HS-27A (cell line): ENCODE data around the gene CELF4.

Experiments
- DNase-seq: peaks from one replicate; pipeline ENCODE4 v3.0.0-alpha.2; 2012; ENCODE audit warnings: low read depth, missing footprints

Gene CELF4

DNA sequence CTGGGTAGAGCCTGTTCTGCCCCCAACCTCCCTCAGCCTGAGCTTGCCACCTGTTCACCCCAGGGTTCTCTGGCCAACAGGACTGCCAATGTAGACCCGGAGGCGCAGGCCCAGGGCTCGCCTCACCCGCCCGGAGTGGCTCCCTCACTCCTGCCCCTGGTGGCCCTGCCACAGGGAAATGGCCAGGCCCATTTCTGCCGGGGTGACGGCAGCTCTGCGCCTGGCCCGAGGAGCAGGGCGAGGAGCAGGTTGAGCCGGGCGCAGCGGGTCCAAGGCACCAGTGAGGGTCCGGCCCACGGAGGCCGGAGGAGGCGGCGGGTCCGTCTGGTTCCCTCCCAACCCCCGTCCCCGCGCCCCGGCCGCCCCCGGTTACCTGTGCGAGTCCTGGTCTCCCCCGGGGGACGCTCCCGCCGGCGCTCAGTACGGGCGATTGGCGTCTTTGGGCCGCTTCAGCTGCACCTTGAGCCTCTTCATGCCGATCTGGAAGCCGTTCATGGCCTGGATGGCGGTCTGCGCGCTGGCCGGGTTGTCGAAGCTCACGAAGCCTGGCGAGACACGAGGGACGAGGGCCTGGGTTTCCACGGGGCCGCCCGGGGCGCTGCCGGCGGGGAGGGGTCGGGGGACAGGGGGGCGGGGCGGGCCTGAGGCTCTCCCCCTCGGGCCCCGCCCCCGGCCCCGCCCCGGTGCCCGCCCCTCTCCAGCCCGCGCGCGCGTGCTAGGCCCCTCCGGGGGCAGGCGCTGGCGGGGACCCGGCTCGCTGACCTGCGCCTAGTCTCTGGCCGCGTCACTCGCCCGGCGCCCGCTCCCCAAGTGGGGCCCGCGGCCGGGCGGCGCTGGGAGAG is 312.0 kb downstream of the CELF4 start:
- DNase-seq: no peak

DNA sequence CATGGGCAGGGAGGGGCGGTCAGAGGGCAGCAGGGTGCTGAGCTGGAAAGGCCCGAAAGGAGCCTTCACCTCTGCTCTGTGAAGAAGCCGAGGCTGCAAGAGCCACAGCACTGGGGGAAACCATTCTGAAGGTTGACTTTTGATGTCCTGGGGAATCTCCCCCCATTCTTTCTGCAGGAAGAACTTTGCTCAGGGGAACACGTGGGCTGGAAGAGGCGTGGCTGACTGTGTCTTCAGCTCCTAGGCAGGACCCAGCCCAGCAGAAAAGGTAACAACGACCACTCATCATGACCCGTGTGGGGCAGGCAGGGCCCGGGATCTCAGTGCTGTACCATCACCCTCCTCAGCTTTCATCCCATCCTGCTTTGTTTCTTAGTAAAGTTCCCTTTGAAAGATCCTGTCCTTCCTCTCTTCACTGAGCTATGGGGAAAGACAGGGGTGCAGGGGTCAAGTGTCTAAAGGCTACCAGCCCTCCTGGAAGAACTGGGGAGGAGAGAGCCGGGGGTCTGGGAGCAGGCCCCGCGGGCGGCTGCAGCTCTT is 312.7 kb downstream of the CELF4 start:
- DNase-seq: no peak

DNA sequence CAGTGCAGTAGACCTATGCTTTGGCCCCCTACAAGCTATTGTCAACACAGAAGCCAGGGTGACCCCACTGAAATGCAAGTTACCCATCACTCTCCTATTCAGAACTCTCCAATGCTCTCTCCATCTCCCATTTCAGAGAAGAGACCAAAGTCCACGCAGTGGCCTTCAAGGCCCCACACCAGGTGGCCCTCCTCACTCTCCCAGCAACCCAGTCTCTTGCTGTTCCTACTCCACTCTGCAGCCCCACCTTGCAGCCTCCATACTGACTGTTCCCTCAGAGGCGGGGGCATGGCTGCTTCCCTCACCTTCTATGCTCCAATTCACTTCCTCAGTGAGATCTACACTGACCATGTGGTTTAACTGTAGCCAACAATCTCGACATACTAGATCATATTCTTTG is 313.3 kb downstream of the CELF4 start:
- no peak for DNase-seq

DNA sequence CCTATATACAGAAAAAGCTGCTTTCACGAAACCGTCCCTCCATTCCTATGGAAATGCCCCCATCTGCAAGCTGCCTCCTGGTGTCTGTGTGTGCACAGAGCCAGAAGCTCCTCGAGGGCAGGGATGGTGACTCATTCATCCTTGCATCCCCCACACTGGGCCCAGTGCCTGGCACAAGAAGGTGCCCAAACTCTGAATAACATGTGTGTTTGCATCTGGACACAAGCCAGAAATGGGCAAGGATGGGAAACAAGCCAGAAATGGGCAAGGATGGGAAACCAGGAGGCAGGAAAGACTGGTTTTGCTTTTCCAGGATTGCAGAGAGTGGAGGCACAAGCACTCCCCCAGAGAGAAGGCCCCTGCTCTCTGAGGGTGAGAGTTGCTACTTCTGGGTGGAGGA is 313.9 kb downstream of the CELF4 start:
- no peak for DNase-seq

DNA sequence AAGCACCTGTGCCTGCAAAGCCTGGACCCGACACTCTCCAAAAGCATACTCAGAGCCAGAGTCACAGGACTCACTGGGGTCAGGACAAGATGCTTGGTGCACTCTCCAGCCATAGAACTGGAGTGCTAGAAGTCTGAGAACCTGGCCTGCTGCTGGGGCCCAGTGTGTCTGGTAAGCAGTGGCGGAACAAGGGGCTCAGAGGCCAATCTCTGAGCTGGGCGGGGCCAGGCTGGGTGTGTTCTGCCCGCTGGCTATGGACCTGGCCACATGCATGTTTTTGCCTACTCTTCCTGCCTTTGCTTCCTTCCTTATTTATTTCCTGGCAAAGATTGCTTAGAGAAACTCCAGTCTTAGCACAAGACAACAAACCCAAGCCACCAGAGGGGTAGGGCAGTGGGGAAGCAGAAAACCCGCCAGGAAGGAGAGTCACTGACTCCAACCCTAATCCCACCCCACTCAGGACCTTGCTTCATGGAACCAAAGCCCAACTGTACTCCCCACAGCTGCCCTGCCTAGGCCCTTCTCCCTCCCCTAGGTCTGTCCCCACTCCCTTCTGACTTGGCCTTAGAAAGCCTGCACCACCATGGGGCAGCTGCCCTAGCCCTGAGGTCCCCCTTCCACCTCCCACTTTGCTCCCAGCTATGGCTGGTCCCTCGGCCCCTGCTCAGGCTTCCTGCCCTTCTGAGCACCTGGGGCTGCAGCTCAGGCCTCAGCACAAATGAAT is 315.5 kb downstream of the CELF4 start:
- DNase-seq: no peak

DNA sequence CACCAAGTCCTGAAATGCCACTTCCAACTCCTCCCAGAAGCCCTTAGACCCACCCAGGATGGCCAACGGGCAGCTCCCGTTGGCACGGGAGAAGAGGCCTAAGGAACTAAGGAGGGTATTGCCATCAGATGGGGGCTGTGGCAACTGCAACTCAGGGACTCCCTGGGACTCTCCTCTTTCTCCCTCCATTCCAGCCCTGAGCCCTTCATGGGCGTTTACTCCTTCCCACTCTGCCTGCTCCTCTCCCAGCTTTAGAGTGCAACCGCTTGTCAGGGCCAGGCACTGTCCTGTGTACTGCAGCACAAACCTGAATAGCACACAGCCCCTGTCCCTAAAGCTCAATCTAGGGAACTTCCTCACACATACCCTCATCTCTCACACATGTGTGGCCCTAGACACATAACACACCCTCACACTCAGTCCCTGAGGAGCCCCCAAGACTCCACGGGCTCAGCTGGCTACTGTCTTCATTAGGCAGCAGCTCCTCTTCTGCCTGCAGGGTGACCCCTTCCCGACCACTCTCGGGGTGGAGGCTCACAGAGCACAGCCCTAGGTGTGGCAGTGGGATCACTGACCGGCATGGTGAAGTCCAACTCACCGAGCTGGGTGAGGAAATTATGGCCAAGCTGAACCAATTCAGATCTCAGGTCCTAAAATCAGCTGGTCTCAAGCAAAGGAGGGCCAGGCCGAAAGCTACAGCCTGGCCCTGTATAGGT is 316.3 kb downstream of the CELF4 start:
- DNase-seq: no peak

DNA sequence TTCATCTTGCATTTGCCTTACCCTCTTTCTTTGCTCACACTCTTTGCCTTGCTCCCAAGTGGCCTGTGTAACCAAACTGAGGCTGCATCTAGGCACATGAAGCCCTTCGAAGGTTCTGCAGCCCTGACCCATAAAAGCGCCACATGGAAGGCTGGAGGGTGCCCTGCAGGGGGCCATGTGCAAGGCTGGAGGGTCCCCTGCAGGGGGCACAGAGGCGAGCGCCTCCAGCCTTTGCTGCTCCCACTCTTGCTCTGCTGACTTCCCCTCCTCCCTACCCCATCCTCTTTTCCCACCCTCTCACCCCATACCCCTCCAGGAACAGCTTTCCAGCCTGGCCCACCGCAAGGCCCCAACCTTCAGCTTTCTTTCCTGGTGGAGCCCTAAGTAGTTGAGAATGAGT is 317.3 kb downstream of the CELF4 start:
- no peak for DNase-seq

DNA sequence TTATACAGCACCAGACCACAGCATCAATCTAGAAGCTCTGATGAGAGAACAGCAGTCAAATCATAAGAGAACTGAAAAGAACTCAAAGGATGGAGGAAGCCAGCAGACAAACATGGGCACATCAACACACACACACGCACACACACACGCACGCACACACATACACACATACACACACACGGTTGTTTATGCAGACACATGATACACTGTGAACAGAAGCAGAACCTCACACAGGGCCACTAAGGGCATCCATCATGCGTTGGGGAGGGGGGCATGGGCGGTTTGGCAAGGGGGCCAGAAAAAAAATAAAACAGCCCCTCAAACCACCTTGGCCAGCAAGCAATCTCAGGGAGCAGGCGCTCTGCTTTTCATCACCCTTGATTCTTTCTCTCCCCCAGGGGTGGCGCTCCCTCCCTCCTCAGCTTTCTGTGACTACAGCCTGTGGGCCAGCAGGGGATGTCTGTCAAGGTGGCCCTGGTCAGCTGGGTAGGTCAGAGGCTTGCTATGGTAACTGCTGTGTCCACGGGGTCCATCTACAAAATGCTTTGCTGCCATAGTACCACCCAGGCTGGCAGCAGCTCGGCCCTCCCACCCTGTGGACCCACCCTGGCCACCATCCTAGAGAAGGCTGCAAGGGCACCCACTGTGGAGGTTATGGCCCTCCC is 318.0 kb downstream of the CELF4 start:
- no peak for DNase-seq

DNA sequence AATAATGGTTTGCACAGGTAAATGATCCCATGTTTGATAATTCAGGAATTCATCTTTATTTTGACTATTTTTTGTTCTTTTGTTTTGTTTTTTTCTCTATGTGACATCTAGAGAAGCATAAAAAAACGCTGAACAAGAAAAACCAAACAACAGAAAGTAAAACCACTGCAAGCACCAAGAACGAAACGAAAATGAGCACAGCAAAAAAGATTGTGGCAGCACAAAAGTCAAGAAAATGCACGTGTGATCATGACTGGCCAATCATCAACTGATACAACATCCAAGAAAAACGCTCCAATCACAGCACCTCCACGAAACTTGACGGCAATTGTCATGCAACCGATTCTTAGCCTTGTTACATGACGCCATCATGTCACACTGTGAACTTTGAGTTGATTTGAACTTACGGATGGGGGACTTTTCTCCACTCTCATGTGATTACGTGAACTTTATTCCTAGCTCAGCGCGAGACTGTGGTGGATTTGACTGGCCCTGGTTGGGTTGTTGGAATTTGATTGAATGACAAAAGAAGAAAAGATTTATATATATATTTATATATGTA is 318.7 kb downstream of the CELF4 start:
- DNase-seq: no peak

DNA sequence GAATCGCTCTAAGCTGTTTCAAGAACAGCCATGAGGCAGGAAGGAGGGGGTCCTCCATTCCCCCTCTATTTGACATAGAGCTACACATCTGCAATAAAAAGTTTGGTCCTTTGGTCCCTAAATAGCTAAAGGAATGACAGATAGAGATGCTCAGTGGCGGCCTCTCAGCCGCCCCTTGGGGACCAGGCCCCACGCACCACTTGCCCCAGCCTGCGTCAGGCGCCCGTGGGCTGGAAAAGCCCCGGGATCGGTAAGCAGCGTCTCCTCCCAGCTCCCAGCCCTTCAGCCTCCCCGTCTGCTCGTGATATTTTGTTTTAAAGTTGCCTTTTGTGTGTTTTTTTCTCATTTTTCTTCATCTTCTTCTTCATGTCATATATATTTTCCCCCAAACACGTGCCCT is 321.0 kb downstream of the CELF4 start:
- DNase-seq: no peak

DNA sequence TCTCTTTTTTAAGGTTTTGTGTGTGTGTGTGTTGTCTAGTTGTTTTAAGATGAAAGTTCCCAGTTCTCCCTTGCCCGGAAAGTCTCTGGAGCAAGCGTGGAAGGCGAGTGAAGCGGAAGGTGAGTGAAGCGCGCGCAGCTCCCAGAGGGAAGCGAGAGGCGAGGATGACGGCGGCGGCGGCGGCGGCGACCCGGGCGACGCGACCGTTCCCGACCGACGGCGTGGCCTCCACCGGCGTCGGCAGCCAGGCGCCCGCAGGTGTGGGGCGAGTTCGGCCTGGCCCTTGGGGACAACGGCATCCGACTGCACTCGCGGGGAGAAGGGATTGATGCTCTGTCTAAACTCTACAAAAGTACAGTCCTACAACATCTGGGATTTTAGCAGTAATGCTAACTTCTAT is 321.9 kb downstream of the CELF4 start:
- DNase-seq: no peak

DNA sequence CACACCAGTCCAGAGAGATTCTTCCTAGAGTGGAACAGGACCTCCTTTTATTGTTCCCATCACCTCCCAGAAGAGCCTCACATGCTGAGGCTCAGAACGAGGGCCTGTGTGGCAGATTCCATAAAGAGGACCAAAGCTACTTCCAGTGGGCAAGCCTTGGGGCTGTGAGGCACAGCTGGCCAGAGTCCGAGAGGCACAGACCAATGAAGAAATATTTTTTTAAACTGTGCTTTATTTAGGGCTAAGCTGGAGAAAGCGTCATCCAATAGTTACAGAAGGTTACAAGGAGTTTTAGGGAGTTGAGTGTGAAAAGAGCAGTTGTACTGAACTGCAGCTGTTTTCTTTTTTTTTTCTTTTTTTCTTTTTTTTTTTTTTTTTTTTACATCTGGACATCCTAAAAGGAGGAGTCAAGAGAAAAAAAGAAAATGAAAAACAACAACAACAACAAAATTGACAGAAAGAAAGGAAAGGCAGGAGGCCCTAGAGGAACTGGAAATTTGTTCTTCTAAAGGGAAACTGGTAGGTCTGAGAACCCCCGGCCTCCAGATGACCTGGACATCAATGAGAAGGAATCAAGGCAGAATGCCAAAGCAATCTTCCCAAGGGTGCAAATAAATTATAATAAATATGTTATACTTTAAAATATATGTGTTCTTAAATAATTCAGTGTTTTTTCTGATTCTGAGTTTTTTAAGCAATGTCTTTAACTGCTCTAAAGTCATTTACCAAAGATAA is 322.6 kb downstream of the CELF4 start:
- DNase-seq: no peak

DNA sequence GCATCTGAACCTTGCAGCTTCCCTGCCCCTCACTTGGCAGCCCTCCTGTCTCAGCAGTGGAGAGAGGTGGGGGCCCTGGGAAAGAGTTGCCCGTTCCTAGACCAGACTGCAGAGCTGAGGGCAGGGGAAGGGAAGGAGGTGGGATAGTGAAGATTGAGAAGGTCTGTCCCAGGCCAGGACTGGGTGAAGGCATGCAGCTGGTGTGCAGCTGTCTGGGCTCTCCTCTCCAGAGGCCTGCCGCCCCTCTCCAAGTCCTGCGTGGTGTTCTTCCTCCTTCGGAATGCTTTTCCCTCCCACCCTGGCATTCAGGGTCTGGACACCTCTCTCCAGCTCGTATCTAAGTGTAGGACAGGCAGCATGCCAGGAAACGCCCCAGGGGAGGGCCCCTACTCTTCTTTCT is 323.5 kb downstream of the CELF4 start:
- DNase-seq: no peak

DNA sequence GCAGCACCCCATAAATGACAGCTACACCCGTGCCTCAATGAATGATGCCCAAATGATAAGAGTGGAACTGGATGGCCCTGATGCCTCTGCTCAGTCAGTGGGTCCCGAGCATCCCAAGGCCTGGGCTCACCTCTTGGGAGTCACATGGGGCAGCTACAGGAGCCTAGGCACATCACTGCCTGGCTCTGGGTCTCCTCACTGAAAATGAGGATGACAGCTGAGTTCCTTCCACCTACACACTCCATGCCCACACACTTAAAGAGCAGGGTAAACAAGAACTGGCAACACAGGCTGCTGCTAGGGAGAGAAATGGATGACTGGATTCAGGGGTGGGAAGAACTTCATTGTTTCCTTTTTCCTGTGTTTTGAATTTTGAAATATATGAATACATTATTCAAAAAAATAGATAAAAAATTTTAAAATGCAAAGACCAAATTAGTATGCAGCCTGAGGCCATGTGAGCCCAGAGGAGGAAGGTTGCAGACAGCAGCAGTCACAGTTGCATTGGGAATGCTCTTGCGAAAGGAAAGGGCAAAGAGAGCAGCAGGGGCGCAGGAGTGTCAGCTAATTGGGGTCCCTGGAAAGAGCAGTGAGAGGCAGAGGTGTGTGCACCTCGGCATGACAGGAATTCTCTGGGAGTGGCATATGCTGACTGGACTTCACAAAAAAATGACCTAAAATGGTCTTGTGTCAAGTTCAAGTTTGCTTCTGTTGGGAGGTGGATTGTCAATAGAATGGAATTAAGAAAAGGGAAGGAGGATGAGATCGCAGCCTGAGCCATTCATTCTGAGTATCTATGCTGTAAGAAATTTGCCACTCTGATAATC is 327.1 kb downstream of the CELF4 start:
- DNase-seq: no peak

DNA sequence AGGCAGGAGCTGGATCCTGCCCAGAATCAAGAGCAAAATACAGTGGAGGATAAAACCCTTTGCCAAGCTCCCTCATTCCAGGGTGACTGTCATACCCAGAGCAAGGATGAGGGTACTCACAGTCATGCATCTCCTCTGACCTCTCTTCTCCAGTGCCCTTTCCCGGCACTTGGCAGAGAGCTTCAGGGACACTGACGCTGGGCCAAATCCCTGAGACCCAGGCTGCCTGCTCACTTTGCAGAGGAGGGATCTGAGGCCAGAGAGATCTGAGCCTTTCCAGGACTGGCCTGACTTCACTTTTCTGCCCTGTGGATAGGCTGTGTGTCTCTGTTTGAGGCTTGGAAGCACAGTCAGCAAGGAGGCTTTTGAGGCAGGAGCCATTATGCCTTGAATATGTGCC is 330.0 kb downstream of the CELF4 start:
- no peak for DNase-seq

DNA sequence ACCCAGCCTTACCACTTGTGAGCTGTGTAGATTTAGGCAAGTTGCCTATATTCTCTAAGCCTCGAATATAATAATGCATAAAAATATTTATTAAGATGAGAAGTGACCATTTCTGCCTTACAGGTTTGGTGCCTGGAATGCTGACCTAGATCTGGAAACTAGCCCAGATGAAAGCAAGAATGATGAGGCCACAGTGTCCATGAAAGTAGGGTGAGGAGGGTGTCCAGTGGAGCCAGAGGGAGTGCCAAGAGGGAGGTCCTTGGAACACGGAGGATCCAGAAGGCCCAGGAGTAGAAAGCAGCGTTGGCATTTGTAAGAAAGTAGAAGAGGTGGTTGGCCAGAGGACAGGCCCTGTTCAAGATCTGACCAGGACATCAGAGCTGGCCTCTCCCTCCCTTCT is 334.3 kb downstream of the CELF4 start:
- DNase-seq: no peak

DNA sequence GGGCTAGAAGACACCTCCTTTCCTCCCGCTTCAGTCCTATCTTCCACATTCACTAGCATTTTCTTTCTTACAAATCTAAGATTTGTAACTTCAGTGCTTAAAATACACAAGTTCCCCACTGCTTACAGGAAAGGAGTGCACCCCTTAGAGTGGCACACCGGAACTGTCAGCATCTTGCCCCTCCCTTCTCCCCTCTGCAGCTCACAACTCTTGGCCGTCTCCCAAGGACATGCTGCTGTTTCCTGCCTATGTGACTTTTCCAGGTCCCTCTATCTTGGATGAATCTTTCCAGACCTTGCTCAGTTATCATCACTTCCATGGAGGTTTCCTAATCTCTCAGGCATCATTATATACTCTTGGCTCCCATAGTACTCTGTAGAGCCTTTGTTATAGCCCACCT is 334.8 kb downstream of the CELF4 start:
- DNase-seq: no peak

DNA sequence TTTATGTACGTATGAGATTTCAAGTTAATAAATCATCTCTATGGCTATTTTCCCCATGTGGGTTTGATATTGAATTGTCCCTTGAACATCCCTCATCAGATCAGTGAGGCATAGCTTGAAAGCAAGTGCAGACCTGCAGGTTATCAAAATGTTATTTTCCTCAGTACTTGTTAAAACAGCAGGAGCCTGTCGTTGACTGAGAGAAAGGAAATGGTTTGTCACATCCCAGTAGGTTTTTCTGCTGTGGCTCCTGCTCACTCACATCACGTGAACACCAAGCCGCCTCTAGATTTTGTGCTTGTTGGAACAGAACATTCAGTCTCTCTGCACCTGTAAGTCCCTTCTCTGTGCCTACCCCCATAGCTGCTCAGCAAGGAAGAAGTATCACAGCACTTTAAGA is 340.3 kb downstream of the CELF4 start:
- DNase-seq: no peak

DNA sequence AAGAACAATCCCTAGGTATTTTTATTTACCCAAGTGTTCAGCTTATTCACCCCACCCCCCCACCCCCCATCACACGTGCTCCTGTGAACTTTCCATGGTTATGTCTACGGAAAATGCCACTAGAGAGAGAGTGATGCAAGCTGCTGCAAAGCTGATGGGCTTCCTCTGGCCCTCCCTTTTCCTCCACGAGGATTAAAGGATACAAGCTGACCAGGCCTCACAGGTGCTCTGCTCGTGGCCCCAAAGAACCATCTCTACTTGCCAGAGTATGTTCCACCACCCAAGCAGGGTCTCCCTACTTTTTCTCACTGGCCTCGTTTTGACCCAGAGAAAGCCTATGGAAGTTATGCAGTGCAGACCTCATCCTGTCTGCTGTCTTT is 342.6 kb downstream of the CELF4 start:
- no peak for DNase-seq

DNA sequence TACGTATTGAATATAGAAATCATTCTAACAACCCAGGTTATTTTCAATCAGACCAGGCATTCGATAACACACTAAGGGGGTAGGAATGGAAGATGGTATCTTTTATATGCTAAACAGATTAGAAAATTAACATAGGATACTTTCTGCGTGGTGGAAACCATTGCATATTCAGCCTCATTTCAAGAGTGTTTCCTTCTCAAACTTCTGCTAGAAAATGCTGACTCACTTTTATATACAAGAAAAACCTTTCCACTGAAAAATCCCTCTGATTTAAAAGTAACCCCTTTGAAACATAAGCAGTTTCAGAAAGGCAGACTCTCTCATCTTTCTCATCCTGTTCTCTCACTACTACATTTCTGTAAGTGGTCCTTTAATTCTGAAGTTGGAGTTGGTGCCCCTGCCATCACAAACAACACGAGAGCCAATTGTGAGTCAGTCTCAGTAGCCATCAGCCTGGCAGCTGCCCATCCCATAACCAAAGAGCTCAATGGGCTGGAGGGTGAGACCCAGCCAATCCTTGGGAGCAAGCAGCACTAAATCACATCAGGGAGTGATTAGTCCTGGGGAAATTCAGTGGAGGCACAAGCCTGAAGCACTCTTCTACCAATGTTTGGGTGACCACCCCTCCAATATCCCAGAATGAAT is 343.1 kb downstream of the CELF4 start:
- no peak for DNase-seq
